MM.1S (cell line): ENCODE results near the gene OR13C2.

Experiments used
- DNase-seq: peaks from one replicate; pipeline ENCODE4 v3.0.0-alpha.2; 2015
- H2AFZ ChIP-seq: fragments of 300-600 bp; sonication (generic); 2 replicates; pipeline ENCODE4 v1.6.0; 2016; ENCODE audit warnings: antibody characterized with exemption, low read length
- H3F3A ChIP-seq: fragments of 300-600 bp; sonication (generic); 2 replicates; pipeline ENCODE4 v1.6.1; 2016; ENCODE audit warnings: mild to moderate bottlenecking, antibody characterized with exemption, low read length, moderate library complexity, mixed read lengths; ENCODE audit not compliant: insufficient read depth
- H3K27ac ChIP-seq: fragments of 300-600 bp; sonication (generic); 2 replicates; pipeline ENCODE4 v1.5.1; 2016; ENCODE audit warnings: mild to moderate bottlenecking, low read length
- H3K27me3 ChIP-seq: fragments of 300-600 bp; sonication (generic); replicated peaks from 2 replicates; pipeline ENCODE4 v1.6.0; 2016; ENCODE audit warnings: low read length; ENCODE audit not compliant: insufficient read depth
- H3K36me3 ChIP-seq: fragments of 300-600 bp; sonication (generic); replicated peaks from 2 replicates; pipeline ENCODE4 v1.6.1; 2016; ENCODE audit warnings: mild to moderate bottlenecking, low read length, mixed read lengths; ENCODE audit not compliant: insufficient read depth
- H3K4me1 ChIP-seq: fragments of 300-600 bp; sonication (generic); 2 replicates; pipeline ENCODE4 v1.6.1; 2016; ENCODE audit warnings: low read length, mixed read lengths
- H3K4me2 ChIP-seq: fragments of 300-600 bp; sonication (generic); 2 replicates; pipeline ENCODE4 v1.6.0; 2016; ENCODE audit warnings: low read depth, low read length
- H3K4me3 ChIP-seq: fragments of 300-600 bp; sonication (generic); 2 replicates; pipeline ENCODE4 v1.5.1; 2016; ENCODE audit warnings: low read length, mixed read lengths
- H3K79me2 ChIP-seq: fragments of 300-600 bp; sonication (generic); 2 replicates; pipeline ENCODE4 v1.6.1; 2016; ENCODE audit warnings: mixed run types, low read length, mixed read lengths
- H3K9ac ChIP-seq: fragments of 300-600 bp; sonication (generic); 2 replicates; pipeline ENCODE4 v1.6.1; 2016; ENCODE audit warnings: low read length, mixed read lengths
- H3K9me2 ChIP-seq: fragments of 300-600 bp; sonication (generic); replicated peaks from 2 replicates; pipeline ENCODE4 v1.6.1; 2016; ENCODE audit warnings: mild to moderate bottlenecking, low read length, mixed read lengths; ENCODE audit not compliant: insufficient read depth
- H3K9me3 ChIP-seq: fragments of 300-600 bp; sonication (generic); replicated peaks from 2 replicates; pipeline ENCODE4 v1.6.1; 2016; ENCODE audit warnings: mild to moderate bottlenecking, low read length, mixed read lengths; ENCODE audit not compliant: insufficient read depth
- H4K20me1 ChIP-seq: fragments of 300-600 bp; sonication (generic); 2 replicates; pipeline ENCODE4 v1.6.1; 2016; ENCODE audit warnings: mild to moderate bottlenecking, low read length, moderate library complexity, mixed read lengths; ENCODE audit not compliant: insufficient read depth
- CTCF ChIP-seq: fragments of 300-600 bp; sonication (generic); IDR thresholded peaks from 2 replicates; pipeline ENCODE4 v1.5.1; 2016; ENCODE audit warnings: antibody characterized with exemption, low read length, mixed read lengths
- EZH2 ChIP-seq: fragments of 300-600 bp; sonication (generic); optimal IDR thresholded peaks from 2 replicates; pipeline ENCODE3; 2017; ENCODE audit warnings: low read depth, mild to moderate bottlenecking, antibody characterized with exemption, low read length, mixed read lengths
- EZH2phosphoT487 ChIP-seq: fragments of 300-600 bp; sonication (generic); IDR thresholded peaks from 2 replicates; pipeline ENCODE4 v1.6.1; 2018; ENCODE audit warnings: antibody characterized with exemption, low read length

The OR13C2 gene

GRCh38 chr9:104617418-104617817 lies 12.0 kb upstream of the OR13C2 start:
- H3K9ac ChIP-seq: no peak overlapping the region
- no peaks in the 10 kb centered on the region for H3K36me3 ChIP-seq
- H2AFZ ChIP-seq: no peak overlapping the region
- no peaks in the 10 kb centered on the region for H3K9me2 ChIP-seq
- no peaks in the 10 kb centered on the region for H4K20me1 ChIP-seq
- no peaks in the 10 kb centered on the region for H3F3A ChIP-seq
- H3K4me1 ChIP-seq: no peaks in the 10 kb centered on the region
- no peaks in the 10 kb centered on the region for H3K9me3 ChIP-seq
- H3K4me3 ChIP-seq: no peak overlapping the region
- no peak overlapping the region for H3K4me2 ChIP-seq
- H3K27me3 ChIP-seq: no peaks in the 10 kb centered on the region
- DNase-seq: no peak
- no peaks in the 10 kb centered on the region for H3K79me2 ChIP-seq
- no peak overlapping the region for H3K27ac ChIP-seq
- TF ChIP-seq EZH2phosphoT487: no peak
- no peak for TF ChIP-seq EZH2
- no peak for TF ChIP-seq CTCF

- H3K79me2 ChIP-seq: no peaks in the 10 kb centered on the region
- no peaks in the 10 kb centered on the region for H3K9me3 ChIP-seq
- H3K27me3 ChIP-seq: no peaks in the 10 kb centered on the region
- no peak overlapping the region for H3K4me3 ChIP-seq
- no peaks in the 10 kb centered on the region for H3F3A ChIP-seq
- no peak overlapping the region for H3K9ac ChIP-seq
- H3K27ac ChIP-seq: no peak overlapping the region
- H3K4me2 ChIP-seq: no peak overlapping the region
- DNase-seq: no peak
- no peaks in the 10 kb centered on the region for H3K9me2 ChIP-seq
- no peaks in the 10 kb centered on the region for H3K36me3 ChIP-seq
- TF ChIP-seq EZH2 (no peak), CTCF (no peak), EZH2phosphoT487 (no peak)
- H3K4me1 ChIP-seq: no peaks in the 10 kb centered on the region
- H4K20me1 ChIP-seq: no peaks in the 10 kb centered on the region
- no peak overlapping the region for H2AFZ ChIP-seq
Measured at GRCh38 chr9:104611213-104611612, 5.8 kb upstream of the OR13C2 start.

- H4K20me1 ChIP-seq: no peaks in the 10 kb centered on the region
- H3K4me3 ChIP-seq: no peak overlapping the region
- no peak overlapping the region for H3K4me2 ChIP-seq
- no peaks in the 10 kb centered on the region for H3K9me2 ChIP-seq
- H3K9me3 ChIP-seq: no peaks in the 10 kb centered on the region
- no peaks in the 10 kb centered on the region for H3K36me3 ChIP-seq
- H3K4me1 ChIP-seq: no peaks in the 10 kb centered on the region
- H3K27ac ChIP-seq: no peak overlapping the region
- peak; percentile 33 for TF ChIP-seq CTCF
- no peak for TF ChIP-seq EZH2phosphoT487
- H3K79me2 ChIP-seq: no peaks in the 10 kb centered on the region
- H3K9ac ChIP-seq: no peak overlapping the region
- H2AFZ ChIP-seq: no peak overlapping the region
- DNase-seq: peak; percentile 18
- no peaks in the 10 kb centered on the region for H3K27me3 ChIP-seq
- no peaks in the 10 kb centered on the region for H3F3A ChIP-seq
Measured at GRCh38 chr9:104608336-104608735, 2.9 kb upstream of the OR13C2 start.

- H3K27me3 ChIP-seq: no peaks in the 10 kb centered on the region
- H3K9ac ChIP-seq: no peak overlapping the region
- H3K9me2 ChIP-seq: no peaks in the 10 kb centered on the region
- no peaks in the 10 kb centered on the region for H4K20me1 ChIP-seq
- H3K27ac ChIP-seq: no peak overlapping the region
- H3K79me2 ChIP-seq: no peaks in the 10 kb centered on the region
- H3K36me3 ChIP-seq: no peaks in the 10 kb centered on the region
- TF ChIP-seq CTCF (no peak), EZH2phosphoT487 (no peak), EZH2 (no peak)
- H3K4me2 ChIP-seq: no peak overlapping the region
- H2AFZ ChIP-seq: no peak overlapping the region
- H3K9me3 ChIP-seq: no peaks in the 10 kb centered on the region
- no peak for DNase-seq
- H3F3A ChIP-seq: no peaks in the 10 kb centered on the region
- no peaks in the 10 kb centered on the region for H3K4me1 ChIP-seq
- H3K4me3 ChIP-seq: no peak overlapping the region
Measured at GRCh38 chr9:104606152-104606551, 725 bp upstream of the OR13C2 start.
